HG03558 (cell line): Measurements from ENCODE around the gene SETD2.

ENCODE experiments used
- ATAC-seq: cut with Tn5 transposase; IDR thresholded peaks from one replicate; pipeline ENCODE4 v1.9.1; 2021; ENCODE audit warnings: moderate number of reproducible peaks; ENCODE audit not compliant: unreplicated experiment; ENCODE audit errors: extremely low read depth

SETD2 gene

DNA sequence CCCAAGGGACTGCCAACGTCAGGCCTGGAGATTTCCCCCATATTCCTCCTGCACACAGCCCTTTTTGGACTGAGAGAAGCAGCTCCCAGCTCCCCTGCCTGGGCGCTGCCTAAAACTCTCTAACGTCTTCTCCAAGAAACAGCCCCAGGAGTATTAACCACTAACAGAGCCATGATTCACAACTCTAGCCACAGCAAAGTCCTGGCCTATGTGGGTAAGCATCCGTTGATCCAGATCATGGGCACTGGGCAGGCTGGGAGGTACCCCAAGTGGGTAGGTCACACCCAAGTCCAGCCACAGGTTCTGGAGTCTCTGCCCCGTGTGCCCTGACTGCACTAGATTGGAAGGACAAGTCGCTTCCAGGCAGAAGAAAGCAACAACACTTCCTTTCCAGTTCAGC, 152.5 kb downstream of the SETD2 start:
- ATAC-seq: no peak

DNA sequence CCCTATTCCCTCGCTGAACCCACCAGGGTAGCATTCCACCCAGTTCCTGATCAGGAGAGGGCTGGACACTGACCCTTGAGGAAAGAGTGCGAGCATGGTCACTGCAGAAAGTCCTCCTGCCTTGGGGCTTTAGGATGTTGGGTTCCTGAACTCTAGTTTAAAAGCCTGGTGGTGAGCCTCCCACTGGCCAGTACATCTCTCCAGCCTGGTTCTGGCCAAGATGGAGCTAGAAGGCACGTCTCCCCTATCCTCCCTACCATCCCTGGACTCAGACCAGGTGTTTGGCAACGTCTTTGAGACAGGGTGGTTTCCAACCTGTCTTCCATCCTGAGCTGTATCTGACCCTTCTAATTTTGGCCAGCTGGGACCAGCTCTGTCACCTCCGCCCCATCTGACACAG, 153.0 kb downstream of the SETD2 start:
- no peak for ATAC-seq

DNA sequence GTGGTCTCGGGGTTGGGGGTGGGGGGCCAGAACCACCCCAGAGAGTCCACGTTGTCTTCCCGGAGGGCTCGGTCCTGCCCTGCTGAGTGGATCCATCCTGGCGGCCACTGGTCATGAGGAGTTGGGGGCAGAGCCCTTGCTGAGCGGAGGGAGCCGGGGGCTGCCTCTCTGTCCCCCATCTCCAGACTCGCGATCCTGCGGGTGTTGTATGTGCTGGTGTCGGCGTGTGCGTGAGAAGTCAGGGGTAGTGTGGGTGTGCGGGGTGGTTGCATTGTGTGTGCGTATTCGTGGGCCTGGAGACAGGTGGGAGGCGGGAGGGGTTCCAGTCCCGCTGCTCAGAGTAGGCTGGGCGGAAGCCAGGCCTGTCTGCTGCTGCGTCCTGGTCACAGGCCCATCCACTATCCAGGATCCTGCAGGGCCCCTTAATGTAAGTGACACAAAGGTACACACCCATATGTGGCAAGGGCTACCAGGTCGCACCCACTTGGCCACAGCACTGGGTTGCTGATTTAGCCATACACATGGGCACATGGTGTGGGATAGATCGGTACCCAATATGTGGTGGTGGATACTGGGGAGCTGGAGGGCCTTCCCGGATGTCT, 153.7 kb downstream of the SETD2 start:
- ATAC-seq: no peak

DNA sequence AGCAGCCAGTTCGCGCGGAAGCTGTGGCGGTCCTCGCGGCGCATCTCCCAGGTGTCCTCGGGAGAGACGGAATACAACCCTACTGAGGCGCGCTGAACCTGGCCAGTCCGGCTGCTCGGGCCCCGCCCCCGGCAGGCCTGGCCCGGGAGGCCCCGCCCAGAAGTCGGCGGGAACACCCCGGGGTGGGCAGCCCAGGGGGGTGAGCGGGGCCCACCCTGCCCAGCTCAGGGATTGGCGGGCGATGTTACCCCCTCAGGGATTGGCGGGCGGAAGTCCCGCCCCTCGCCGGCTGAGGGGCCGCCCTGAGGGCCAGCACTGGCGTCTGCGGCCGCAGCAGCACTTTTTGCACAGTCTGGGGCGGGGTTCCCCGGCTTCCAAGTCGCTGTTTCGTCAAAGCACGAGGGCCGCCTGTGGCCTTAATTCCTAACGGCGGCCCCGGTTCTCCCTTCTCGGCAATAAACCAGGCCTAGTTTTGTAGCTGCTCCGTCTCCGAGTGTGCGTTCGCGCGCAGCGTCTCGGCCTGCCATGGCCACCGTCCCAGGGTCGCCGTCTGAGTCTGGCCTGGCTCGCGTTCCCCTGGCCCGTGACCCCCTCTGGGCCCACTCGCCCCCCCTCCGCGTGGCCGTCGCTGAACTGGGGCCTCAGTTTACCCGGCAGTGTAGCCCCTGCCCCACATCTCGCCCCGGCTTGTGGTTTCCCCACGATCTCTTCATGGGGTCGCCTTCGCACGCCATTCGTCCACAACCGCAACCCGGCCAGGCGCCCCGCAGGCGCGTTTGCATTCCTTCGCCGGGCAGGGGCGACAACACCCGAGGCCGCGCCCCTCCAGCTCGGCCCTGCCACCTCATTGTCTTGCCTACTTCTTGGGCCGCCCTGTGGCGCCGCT, 154.4 kb downstream of the SETD2 start:
- ATAC-seq: peak; percentile 71

DNA sequence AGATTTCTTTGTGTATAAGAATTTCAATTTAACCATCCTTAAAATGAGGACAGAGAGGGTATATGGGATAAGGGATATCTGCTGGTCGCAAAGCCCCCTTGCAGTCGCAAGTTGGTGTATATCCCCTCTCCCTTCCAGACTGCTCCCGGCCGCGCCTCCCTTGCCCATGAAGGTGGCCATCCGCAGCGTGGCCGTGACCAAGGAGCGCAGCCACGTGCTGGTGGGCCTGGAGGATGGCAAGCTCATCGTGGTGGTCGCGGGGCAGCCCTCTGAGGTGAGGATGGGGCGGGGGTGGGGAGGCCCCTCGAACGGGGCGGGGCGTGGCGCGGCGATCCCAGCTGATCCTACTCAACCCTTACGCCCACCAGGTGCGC, 155.1 kb downstream of the SETD2 start:
- no peak for ATAC-seq

DNA sequence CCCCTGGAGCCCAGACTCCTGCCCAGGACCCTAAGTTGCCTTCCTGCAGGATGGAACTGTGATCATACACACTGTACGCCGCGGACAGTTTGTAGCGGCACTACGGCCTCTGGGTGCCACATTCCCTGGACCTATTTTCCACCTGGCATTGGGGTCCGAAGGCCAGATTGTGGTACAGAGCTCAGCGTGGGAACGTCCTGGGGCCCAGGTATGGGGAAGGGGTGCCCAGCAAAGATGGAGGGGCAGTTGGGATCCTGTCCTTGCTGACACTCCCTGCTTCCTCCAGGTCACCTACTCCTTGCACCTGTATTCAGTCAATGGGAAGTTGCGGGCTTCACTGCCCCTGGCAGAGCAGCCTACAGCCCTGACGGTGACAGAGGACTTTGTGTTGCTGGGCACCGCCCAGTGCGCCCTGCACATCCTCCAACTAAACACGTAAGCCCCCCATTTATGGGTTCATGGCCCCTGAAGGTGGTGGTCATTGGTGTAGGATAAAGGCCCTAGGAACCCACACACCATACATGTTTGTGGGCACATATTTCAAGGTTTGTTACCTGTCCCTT, 155.6 kb downstream of the SETD2 start:
- no peak for ATAC-seq

DNA sequence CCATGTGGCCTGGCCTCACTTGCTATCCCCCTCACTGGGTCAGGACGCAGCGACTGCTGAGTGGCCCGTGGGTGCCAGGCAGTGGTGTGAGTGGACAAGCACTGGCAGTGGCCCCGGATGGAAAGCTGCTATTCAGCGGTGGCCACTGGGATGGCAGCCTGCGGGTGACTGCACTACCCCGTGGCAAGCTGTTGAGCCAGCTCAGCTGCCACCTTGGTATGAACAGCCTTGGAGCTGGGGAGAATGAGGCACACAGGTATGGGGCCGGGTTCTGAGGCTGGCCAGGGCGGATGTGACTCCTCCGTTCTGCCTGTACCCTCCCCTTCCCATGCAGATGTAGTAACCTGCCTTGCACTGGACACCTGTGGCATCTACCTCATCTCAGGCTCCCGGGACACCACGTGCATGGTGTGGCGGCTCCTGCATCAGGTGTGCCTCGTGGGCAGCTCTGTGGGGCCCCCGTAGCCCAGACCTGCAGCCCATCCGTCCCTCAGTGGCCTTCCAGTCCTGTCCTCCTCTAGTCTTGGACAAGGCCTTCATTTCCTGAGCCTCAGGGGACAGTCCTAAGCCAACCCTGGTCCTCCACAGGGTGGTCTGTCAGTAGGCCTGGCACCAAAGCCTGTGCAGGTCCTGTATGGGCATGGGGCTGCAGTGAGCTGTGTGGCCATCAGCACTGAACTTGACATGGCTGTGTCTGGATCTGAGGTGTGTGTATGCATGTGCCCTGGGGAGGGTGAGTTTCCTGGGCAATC, 156.3 kb downstream of the SETD2 start:
- ATAC-seq: no peak

DNA sequence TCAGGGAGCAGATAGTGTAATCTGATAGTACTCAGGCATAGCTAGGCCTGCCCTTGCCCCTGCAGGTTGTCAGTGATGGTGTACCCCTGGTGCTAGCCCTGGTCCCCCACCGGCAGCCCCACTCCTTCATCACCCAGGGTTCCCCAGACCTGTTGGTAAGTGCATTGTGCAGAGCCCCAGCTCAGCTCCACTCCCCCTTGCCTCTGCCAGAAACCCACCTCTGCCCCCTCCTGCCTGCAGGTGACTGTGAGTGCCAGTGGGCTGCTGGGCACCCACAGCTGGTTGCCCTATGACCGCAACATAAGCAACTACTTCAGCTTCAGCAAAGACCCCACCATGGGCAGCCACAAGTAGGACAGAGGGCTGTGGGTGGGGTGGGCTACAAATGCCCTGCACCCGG, 156.9 kb downstream of the SETD2 start:
- no peak for ATAC-seq

DNA sequence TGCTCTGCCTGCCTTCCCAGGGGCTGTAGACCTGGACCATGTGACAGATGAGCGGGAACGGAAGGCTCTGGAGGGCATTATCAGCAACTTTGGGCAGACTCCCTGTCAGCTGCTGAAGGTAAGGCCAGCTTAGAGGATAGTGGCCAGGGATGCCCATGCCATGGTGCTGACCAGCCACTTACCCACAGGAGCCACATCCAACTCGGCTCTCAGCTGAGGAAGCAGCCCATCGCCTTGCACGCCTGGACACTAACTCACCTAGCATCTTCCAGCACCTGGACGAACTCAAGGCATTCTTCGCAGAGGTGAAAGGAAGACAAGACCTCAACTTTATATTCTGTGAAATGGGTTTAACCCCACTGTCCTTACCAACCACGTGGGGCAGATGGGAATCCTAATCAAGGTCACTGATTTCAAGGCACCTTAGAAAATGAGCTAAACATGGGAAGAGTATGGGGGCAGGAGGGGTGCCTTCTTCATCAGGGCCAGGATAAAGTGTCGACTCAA, 157.7 kb downstream of the SETD2 start:
- ATAC-seq: no peak

DNA sequence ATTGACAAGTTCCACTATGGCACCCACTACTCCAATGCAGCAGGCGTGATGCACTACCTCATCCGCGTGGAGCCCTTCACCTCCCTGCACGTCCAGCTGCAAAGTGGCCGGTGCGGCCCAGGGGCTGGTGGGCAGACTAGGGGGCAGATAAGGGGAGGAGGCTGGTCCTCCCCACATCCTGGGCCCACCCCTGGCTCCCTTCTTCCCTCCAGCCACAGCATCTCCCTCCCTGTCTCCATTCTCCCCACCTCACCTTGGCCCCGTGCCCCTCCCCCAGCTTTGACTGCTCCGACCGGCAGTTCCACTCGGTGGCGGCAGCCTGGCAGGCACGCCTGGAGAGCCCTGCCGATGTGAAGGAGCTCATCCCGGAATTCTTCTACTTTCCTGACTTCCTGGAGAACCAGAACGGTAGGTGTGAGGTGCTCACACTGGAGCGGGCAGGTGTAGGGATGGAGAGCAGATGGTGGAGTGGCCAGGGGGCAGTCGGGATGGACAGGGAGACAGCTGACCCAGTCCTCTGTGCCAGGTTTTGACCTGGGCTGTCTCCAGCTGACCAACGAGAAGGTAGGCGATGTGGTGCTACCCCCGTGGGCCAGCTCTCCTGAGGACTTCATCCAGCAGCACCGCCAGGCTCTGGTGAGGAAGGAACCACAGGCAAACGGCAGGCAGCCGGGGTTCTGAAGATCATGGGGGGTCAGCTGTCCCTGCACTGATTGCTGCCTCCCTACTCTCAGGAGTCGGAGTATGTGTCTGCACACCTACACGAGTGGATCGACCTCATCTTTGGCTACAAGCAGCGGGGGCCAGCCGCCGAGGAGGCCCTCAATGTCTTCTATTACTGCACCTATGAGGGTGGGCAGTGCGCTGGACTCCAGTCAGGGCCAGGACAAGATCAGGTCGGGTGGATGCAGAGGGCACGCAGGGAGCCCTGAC, 158.4 kb downstream of the SETD2 start:
- no peak for ATAC-seq

DNA sequence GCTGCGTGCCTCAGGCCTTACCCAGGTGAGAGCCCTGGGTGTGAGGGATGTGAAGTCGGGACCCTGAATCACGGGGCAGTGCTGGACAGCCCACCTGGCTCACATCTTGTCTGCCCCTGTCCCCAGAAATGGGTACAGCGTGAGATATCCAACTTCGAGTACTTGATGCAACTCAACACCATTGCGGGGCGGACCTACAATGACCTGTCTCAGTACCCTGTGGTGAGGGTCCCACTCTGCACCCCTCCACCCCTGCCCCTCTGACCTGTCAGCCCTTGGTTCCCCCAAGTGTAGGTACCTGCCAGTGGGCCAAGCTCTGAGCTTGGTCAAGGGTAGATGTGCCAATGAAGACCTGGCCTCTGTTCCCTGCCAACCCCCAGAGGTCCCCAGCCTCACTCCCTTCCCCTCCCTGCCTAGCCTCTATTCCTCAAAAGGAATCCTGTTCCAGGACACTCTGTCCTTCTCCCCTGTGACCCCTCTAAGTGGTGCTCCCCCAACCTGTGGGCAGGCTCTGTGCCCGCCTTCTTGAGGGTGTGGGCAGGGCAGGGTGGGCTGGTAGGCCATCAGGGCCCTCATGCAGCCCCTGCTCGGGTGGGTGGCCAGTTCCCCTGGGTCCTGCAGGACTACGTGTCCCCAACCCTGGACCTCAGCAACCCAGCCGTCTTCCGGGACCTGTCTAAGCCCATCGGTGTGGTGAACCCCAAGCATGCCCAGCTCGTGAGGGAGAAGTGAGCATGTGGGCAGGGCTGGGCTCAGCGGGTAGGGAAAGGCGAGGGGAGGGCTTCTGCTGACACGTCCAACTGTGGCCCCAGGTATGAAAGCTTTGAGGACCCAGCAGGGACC, 159.3 kb downstream of the SETD2 start:
- no peak for ATAC-seq

DNA sequence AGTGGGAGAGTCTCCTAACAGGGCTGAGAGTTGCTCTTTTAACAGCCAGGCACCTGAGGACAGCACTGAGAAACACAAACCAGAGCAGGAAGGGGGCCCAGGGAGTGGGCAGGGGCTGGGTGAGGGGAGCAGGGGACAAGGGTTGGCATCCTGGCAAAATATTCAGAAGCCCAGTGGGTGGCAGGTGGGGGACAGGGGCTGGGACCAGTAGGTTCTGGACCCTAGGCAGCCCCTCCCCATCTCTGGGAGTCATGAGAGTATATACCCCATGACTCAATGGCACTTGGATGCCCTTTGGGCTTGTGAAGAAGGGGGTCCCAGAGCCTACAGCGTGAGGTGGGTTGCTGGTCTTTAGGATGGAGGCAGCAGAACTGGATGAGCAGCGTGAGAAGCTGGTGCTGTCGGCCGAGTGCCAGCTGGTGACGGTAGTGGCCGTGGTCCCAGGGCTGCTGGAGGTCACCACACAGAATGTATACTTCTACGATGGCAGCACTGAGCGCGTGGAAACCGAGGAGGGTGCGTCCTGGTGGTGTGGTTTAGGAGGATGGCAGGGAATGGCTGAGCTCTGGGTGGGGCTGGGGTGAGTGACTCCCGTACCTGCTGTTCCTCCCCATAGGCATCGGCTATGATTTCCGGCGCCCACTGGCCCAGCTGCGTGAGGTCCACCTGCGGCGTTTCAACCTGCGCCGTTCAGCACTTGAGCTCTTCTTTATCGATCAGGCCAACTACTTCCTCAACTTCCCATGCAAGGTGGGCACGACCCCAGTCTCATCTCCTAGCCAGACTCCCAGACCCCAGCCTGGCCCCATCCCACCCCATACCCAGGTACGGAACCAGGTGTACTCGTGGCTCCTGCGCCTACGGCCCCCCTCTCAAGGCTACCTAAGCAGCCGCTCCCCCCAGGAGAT, 160.2 kb downstream of the SETD2 start:
- ATAC-seq: no peak

DNA sequence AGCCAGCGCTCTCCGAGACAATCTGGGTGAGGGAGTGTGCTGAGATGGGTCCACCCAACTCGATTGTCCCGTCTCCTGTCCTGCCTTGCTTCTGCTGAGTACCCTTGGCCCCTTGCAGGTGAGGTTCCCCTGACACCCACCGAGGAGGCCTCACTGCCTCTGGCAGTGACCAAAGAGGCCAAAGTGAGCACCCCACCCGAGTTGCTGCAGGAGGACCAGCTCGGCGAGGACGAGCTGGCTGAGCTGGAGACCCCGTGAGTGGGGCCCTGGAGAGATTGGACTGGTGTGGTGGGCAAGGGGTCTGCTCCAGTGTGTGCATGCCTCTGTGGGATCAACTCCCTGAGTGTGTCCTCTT, 160.9 kb downstream of the SETD2 start:
- ATAC-seq: no peak

DNA sequence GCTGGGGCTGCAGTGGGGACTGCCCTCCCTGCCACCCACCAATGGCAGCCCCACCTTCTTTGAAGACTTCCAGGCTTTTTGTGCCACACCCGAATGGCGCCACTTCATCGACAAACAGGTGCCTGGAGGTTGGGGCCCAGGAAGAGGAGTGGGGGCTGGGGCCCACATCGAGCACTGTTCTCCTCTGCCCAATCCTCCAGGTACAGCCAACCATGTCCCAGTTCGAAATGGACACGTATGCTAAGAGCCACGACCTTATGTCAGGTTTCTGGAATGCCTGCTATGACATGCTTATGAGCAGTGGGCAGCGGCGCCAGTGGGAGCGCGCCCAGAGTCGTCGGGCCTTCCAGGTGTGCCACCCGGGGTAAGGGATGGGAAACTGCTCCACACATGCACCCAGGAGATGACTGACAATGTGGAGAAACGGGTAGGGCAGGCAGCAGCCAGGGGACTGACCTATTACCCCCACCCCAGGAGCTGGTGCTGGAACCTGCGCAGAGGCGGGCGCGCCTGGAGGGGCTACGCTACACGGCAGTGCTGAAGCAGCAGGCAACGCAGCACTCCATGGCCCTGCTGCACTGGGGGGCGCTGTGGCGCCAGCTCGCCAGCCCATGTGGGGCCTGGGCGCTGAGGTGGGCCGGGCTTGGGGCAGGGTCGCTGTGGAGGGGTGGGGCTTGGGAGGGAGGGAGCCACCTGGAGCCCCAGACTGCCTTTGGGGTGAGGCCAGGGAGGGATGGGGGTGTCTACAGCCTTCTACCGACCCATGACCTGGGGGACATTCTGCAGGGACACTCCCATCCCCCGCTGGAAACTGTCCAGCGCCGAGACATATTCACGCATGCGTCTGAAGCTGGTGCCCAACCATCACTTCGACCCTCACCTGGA, 161.5 kb downstream of the SETD2 start:
- ATAC-seq: no peak

DNA sequence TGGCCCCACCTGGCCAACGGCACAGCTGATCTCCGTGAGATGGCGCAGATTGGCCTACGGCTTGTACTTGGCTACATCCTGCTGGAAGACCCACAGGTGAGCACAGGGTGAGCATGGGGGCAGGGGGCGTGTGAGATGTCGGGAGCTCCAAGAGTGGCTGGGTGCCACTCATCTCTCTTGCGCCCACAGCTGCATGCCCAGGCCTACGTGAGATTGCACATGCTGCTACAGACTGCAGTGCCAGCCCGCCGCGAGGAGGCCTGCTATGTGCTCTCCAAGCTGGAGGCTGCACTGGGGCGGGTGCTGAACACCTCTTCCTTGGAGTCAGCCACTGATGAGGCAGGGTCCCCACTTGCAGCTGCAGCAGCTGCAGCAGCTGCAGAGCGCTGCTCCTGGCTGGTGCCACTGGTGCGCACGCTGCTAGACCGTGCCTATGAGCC, 162.2 kb downstream of the SETD2 start:
- no peak for ATAC-seq

DNA sequence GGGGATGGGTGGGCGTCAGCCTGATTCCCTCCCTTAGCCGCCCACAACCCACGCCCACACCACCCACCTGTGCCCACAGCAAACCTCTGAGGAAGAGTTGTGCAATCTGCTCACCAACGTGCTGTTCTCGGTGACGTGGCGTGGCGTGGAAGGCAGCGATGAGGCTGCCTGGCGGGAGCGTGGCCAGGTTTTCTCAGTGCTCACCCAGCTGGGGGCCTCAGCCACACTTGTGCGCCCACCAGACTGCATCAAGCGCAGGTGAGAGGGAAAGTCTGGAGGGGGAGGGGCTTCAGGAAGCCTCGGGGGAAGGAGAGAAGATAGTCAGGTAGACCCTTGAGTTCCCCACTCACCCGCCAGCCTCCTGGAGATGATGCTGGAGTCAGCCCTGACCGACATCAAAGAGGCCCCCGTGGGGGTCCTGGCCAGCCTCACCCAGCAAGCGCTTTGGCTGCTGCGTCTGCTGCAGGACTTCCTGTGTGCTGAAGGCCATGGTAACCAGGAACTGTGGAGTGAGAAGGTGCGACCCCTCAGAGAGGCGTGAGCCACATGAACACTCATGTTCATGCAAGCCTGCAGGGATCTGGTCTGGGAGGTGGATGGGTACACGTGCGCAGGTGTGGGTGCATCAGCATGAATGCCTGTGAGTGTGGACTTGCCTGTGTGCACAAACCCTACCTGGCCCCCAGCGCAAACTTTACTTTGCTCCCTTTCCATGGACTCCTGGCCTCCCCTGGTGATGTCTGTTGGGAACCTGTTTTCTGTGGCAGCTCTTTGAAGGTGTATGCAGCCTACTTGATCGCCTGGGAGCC, 162.8 kb downstream of the SETD2 start:
- no peak for ATAC-seq
